GM19468 (cell line): ENCODE results near the gene RHCE.
A peak's percentile ranks its signal among the peaks of the same experiment; 100 is the strongest.
"Not testable (repeated sequence)": the region's sequence is repeated elsewhere in the genome, so short reads cannot be mapped to it uniquely, and the experiment has no call there.

ENCODE experiments used
- ATAC-seq: cut with Tn5 transposase; IDR thresholded peaks from one replicate; pipeline ENCODE4 v1.9.1; 2021; ENCODE audit warnings: mild to moderate bottlenecking, moderate library complexity, moderate number of reproducible peaks; ENCODE audit not compliant: unreplicated experiment; ENCODE audit errors: extremely low read depth

RHCE gene

DNA sequence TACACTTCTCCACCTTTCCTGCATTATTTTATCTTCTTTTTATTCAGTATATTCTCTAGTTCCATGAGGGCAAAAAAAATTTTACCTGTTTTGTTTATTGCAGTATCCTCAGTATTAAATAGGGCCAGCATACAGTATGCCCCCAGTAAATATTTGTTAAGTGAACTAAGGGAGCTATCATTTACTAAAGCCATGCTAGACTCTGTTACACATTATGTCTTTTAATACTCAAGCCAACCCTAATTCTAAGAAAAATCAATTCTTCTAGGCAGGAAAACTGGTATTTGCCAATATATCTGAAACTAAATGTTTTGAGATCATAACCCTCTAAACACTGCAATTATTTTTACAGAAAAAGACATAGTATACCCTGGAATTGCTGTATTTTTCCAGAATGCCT lies 64.2 kb downstream of the RHCE start:
- ATAC-seq = no peak

DNA sequence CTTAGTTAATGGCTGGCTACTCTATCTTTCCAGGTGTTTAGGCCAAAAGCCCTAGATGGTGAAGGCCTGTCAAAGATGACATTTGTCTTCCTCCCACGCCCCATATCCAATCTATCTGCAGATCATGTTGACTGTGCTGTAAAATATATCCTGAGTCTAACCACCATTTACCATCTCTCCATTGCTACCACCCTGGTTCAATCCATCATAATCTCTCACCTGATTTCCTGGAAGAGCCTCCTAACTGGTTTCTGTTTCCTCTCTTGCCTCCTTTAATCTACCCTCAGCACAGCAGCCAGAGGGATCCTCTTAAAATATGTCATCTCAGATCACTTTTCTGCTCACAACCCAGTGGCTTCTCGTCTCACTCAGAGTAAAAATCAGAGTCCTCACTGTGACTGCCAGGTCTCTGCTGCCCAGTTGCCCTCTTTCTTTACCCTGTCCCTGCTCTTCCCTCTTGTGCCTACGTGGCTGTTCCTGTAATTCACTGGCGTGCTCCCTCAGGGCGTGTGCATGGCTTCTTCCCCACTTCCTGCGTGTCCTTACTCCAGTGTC lies 64.7 kb downstream of the RHCE start:
- ATAC-seq = no peak

DNA sequence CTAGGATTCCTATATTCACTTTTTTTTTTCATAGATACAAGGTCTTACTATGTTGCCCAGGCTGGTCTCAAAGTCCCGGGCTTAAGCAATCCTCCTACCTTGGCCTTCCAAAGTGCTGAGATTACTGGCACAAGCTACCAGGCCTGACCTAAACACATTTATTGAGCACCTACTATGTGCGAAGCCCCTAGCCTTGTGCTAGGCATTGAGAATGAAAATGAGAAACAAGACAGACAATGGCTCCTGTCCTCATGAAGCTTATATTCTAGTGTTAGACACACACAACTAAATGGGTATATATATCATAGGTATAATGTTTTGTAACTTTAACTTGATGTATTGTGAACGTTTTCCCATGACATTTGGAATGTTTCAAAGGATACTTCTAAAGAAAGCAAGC lies 71.0 kb downstream of the RHCE start:
- ATAC-seq = no peak

DNA sequence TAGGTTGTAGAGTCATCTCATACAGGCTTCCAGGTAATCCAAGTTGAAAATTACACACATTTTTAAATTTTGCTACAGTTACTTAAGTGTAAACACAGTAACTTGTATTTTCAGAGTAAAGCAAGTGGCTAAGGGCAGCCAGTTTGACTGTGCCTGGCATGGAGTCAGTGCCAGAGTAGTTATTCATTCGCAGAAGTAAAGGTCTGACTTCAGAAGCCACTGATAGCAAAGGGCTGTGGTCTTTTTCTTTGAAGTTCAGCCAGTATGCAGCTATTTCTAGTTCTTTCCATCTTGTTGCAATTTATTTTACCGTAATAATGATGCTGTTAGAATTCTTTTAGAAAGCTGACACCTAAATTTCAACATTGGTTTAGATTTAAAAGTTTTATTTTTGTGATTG lies 73.1 kb downstream of the RHCE start:
- no peak for ATAC-seq

DNA sequence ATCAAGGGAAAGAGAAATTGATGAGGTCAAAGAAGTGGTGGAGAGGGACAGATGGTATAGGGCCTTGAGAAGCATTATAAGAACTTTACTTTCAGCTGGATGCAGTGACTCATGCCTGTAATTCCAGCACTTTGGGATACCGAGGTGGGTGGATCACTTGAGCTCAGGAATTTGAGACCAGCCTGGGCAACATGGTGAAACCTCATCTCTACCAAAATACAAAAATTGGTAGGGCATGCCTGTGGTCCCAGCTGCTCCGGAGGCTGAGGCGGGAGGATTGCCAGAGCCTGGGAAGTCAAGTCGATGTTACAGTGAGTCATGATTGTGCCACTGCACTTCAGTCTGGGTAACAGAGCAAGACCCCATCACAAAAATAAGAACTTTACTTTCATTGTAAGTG lies 76.8 kb downstream of the RHCE start:
- ATAC-seq = no peak

DNA sequence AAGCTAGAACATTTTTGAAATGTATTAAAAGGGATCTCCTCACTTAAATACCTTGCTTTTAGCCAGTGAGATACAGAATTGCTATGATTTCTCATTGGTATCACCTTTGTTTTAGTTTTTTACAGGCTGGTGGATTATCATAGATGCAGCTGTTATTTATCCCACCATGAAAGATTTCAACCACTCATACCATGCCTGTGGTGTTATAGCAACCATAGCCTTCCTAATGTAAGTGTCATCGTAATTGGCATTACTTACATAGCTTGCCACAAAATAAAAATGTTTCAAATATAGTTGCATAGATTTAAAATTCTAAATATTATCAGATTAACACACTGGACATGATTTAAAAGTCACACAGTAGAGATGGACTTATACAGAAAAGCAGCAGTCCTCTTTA lies 77.8 kb downstream of the RHCE start:
- ATAC-seq = no peak

DNA sequence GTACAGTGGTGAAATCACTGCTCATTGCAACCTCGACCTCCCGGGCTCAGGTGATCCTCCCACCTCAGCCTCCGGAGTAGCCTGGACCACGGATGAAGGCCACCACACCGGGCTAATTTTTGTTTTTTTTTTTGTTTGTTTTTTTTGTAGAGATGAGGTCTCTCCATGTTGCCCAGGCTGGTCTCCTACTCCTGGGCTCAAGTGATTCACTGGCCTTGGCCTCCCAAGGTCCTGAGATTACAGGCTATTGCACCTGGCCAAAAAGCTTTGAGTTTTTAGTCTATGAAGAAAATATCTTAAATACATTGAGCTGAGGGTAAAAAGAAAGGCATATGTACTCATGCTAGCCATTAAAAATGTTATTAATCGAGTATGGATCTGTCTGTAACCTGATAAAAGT lies 78.9 kb downstream of the RHCE start:
- ATAC-seq = no peak

DNA sequence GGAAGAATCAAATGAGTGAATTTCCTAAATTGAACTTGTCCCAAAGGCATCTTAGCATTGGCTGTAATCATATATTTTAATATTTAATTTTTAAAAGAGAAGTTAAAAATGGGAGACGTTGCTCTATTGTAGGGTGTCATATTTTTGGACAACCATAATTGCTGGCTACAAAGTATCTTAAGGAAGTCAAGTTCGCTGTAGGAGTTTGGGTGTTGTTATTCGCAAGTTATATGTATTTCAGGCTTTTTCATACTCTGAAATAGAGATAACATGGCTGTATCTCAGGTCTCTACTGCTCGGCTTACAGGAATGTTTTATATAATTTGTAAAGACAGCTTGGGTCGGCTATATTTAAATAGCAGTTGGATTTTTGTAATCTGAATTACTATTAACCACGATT lies 81.6 kb downstream of the RHCE start:
- ATAC-seq = no peak

DNA sequence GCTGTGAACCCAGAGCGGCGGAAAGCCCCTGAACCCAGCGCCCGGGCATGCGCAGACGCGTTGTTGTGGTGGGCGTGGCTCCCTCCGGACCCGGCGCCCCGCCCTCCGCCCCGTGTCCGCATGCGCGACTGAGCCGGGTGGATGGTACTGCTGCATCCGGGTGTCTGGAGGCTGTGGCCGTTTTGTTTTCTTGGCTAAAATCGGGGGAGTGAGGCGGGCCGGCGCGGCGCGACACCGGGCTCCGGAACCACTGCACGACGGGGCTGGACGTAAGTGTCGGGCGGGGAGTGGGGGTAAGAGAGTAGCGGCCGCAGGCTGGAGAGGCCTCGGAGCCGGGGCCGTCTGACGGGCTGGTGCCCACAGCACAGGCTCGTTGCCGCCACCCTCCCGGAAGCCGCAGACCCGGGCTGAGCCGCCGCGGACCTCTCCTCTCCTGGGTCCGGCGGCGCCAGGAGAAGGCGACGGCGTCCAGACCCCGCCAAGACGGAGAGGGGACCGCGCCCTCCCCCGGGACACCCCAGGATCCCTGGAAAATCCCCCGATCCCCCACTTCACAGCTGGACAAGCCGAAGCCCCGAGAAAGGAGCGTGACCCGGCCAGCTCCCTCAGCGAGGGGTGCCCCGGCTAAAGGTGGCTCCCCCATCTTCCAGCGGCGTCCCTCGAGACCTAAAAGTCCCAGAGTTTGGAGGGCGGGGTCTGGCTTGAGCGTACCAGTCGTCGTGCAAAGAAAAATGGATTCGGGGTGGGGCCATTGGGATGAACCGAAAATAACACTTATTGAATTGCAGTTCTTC lies 82.2 kb downstream of the RHCE start, which contains the start of gene TMEM50A:
Gene TMEM50A (plus strand): TSS at position 147 of the 794 bp plus-strand sequence. CDS start 2,153 bp downstream, outside the sequence.
- ATAC-seq = peak; percentile 64

DNA sequence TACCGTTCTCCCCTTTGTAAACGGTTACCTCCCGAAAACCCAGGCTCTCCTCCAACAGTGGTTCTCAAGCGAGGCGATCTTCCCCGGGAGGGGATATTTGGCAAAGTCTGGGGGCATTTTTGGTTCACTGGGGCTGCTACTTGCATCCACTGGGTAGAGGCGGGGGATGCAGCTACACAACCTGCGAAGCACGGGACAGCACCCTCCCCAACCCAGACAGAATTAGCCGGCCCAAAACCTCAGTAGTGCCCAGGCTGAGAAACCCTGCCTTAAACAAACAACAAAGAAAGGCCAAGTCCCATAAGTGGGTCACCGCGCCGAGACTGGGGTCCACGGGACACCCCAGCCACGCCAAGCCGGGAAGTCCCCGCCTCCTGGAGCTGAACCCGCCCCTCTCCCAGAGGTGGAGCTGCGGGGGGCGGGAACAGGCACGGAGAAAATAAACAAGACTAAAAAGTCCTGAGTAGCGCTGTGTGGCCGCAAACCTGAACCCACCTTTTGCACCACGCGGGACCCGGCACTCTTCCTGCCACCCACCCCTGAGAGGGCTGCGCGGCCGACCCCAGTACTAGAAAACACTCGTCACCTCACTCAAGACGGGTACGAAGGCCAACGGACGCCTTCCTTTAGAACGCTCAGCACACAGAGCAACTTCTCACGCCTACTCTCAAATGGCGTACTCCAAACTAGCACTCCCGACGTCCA lies 83.0 kb downstream of the RHCE start:
- ATAC-seq = peak; percentile 18

DNA sequence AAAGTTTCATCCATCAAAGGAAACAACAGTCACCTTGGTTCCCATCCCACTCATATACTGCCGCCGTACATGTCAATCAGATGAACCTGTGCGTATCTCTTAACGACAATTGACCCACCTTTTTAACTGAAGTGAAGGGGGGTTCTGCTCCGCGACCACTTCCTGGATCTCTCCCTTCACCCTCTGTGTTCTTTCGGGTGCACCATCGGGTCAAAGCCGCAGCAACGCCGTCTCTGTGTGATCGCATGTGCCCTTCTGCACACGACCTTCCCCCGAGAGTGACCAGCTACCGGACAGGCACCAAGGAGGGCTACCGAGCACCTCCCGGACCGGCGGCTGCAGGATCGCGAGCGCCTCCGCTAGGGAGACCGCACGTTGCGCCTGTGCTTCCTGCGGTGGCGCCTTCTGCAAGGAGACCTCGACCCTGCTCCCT lies 83.7 kb downstream of the RHCE start:
- not testable (repeated sequence) for ATAC-seq

DNA sequence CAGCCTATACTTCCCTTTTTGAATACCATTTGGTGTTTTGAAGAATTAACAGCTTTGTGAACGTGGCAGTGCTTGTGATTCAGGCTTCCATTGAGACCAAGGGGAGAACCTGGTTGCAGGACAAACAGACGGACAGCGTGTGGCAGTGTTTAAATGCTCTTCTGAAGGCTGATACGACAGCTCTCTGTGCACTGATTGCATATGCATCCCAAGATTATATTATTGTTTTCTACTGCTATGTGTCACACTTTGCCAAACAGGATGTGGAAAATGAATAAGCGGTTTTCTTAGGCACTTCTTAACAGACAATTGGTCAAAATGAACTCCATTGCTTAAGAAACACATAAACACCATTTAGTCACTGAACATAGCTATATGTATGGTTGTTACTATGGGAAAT lies 90.7 kb downstream of the RHCE start:
- not testable (repeated sequence) for ATAC-seq

DNA sequence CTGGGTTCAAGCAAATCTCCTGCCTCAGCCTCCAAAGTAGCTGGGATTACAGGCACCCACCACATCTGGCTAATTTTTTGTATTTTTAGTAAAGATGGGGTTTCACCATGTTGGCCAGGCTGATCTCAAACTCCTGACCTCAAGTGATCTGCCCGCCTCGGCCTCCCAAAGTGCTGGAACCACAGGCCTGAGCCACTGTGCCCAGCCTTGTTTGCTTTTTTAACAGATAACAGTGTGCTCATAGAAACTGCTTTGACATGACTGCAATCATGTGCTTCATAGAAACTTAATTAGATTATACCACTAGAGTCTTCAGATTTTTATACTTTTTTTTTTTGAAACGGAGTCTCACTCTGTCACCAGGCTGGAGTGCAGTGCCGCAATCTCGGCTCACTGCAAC lies 91.3 kb downstream of the RHCE start:
- not testable (repeated sequence) for ATAC-seq

DNA sequence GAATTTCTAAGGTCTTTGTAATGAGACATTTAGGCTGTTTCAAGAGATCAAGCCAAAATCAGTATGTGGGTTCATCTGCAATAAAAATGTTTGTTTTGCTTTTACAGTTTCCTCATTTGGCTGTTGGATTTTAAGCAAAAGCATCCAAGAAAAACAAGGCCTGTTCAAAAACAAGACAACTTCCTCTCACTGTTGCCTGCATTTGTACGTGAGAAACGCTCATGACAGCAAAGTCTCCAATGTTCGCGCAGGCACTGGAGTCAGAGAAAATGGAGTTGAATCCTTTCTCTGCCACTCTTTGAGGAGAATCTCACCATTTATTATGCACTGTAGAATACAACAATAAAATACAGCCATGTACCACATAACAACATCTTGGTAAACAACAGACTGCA lies 91.8 kb downstream of the RHCE start:
- ATAC-seq = not testable (repeated sequence)

DNA sequence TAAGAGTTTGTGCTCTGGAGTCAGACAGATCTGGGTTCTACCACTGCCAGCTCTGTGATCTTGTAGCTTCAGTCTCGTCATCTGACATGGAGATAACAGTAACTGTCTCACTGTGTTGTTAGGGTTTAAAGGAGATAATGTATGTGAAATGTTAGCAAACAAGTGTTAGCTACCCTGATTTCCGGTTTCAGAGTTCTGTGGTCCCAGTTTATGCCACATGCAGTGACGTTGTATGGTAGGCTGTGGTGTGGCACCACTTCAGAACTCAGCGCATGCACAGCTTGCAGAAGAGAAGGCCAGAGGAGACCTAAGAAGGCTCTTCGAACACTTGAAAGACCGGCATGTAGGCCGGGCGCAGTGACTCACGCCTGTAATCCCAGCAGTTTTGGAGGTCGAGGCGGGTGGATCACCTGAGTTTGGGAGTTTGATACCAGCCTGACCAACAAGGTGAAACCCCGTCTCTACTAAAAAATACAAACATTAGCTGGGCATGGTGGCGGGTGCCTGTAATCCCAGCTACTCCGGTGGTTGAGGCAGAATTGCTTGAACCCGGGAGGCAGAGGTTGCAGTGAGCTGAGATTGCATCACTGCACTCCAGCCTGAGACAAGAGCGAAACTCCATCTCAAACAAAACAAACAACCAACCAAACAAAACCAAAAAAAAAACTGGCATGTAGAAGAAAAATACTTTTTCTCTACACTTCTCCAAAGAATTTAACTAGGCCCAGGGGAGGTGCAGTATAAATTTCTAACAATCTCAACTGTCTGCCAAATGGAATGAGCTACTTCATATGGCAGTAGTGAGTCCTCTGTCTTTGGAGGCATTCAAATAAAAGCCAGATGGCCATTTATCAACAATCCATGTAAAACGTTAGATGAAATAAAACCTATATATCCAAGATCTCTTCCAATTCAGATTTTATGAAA lies 92.5 kb downstream of the RHCE start:
- not testable (repeated sequence) for ATAC-seq

DNA sequence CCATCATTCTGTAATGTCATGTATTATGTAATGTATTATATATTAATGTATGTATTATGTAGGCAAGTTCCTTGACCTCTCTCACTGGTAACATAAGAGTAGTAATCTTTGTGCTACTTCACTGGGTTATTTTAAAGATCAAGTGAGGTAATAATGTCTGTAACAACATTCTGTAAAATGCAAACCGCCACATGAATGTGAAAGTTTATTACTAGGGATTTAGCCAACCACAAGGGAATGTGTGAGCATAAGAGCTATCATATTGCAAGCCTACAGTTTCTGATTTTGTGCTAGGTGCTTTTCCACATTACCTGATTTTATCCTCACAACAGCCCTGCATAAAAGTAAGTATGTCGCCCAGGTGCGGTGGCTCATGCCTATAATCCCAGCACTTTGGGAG lies 96.2 kb downstream of the RHCE start:
- not testable (repeated sequence) for ATAC-seq

DNA sequence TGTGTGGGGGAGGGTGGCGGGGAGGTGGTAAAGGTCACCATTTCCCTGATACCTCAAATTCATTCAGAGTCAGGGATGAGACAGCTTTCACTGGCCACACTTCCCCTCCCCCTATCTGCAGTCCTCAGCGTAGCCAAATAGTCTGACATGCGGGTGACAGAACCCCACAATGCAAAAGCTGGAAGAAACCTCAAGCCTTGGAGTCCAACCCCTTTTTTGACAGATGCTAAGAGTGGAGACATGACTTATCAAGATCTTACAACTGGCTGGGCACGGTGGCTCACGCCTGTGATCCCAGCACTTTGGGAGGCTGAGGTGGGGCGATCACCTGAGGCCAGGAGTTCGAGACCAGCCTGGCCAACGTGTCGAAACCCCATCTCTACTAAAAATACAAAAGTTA lies 98.5 kb downstream of the RHCE start:
- not testable (repeated sequence) for ATAC-seq

DNA sequence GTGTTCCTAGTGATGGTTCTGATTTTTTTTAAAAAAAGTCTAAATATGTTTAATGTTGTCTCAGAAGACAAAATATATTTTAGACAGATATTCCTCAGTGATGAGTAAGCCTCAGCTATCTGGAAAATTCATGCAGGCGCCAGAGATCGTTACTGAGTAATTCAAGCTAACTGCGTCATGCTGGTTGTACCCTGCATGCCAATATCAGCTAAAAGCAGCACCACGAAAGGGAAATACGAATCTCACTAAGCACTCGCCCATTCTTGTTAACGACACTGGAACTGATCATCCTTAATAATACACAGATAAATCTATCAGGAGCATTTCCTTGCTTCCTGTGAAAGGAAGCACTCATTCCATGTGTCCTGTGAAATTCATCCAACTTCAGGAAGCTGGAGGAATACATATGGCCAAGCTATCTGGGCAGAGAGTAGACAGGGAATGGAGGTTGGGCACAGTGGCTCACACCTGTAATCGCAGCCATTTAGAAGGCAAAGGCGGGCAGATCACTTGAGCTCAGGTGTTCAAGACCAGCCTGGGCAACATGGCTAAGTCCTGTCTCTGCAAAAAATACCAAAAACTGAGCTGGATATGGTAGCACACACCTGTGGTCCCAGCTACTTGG lies 100.2 kb downstream of the RHCE start:
- ATAC-seq = not testable (repeated sequence)

DNA sequence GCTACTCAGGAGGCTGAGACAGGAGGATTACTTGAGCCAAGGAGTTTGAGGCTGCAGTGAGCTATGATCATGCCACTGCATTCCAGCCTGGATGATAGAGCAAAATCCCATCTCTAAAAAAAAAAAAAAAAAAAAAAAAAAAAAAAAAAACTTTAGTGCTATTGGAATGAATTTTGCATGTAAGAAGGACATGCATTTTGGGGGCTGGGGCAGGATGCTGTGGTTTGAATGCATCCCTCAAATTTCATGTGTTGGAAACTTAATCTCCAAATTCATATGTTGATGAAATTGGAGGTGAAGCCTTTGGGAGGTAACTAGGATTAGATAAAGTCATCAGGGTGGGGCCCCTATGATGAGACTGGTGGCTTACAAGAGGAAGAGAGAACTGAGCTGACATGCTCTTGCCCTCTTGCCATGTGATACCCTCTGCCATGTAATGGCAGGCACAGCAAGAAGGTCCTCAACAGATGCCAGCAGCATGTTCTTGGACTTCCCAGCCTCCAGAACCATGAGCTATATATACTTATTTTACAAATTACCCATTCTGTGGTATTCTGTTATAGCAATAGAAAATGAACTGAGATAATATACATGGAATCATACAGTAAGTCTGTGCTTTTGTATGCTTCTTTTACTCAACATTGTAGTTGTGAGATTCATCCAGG lies 107.7 kb downstream of the RHCE start:
- ATAC-seq = not testable (repeated sequence)
